Testis (tissue), 2 donors: Measurements from ENCODE around the gene RIC1.

Source experiments
- POLR2A ChIP-seq: fragments of 450-650 bp; IDR thresholded peaks from one replicate; pipeline ENCODE4 v1.6.1; 2017; ENCODE audit warnings: antibody characterized with exemption, mild to moderate bottlenecking, moderate library complexity
- TF ChIP-seq, protein P1 (sequence below), 3 experiments: fragments of 450-650 bp in 2 of 3; fragments of 200-600 bp in 1 of 3; sonication (generic) in 1 of 3; IDR thresholded peaks; one replicate each; pipeline ENCODE4 v1.5.1; 2016 to 2019; ENCODE audit warnings: antibody characterized with exemption in 3 of 3, mild to moderate bottlenecking in 2 of 3, moderate library complexity in 1 of 3

DNA sequence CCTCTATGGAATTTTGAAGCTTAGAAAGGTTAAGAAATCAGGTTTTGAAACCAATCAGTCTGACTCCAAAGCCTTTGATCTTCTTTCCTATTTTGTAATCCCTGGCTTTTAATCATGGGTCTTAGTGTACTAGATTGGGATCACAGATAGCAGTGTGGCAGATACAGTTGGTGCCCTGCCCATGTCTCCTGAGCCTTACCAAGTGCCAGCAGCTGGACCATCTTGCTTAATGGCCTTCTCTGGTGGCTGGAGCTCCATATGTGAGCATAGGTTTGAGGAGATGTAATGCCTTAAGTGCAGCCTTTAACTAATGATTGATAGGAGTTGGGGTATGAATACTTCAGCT is 16.7 kb upstream of the RIC1 start:
- TF ChIP-seq, protein P1, sequence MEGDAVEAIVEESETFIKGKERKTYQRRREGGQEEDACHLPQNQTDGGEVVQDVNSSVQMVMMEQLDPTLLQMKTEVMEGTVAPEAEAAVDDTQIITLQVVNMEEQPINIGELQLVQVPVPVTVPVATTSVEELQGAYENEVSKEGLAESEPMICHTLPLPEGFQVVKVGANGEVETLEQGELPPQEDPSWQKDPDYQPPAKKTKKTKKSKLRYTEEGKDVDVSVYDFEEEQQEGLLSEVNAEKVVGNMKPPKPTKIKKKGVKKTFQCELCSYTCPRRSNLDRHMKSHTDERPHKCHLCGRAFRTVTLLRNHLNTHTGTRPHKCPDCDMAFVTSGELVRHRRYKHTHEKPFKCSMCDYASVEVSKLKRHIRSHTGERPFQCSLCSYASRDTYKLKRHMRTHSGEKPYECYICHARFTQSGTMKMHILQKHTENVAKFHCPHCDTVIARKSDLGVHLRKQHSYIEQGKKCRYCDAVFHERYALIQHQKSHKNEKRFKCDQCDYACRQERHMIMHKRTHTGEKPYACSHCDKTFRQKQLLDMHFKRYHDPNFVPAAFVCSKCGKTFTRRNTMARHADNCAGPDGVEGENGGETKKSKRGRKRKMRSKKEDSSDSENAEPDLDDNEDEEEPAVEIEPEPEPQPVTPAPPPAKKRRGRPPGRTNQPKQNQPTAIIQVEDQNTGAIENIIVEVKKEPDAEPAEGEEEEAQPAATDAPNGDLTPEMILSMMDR (IDR thresholded peaks at IDR 0.05): no peak
- TF ChIP-seq POLR2A: no peak
